ENCODE measurements around the gene FITM1. TPM values are rescaled to one million over a fixed set of nuclear protein-coding genes. Genes with fewer than 3 reads are reported as not detected.
A peak's percentile ranks its signal among the peaks of the same experiment; 100 is the strongest.

FITM1 gene, protein sequence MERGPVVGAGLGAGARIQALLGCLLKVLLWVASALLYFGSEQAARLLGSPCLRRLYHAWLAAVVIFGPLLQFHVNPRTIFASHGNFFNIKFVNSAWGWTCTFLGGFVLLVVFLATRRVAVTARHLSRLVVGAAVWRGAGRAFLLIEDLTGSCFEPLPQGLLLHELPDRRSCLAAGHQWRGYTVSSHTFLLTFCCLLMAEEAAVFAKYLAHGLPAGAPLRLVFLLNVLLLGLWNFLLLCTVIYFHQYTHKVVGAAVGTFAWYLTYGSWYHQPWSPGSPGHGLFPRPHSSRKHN
- 100 to 1,000 TPM in 6 of 12 donors, 10 to 100 TPM in 5, not detected in 1; 54.9 to 160 (median 102) TPM for polyA plus RNA-seq (ENCODE audit: insufficient read length in 12 of 12)
- long read RNA-seq, donor 1, partial matches to known transcripts, result 0 of 1 reads
- long read RNA-seq, donor 1, other reads (novel, unspliced or antisense), result 0 of 1 reads
- long read RNA-seq, donor 2, transcript FITM1-201 (2 exons, 1,194 nt), result major isoform, 167 of 280 reads
- long read RNA-seq, donor 2, transcript FITM1-202 (1 exons, 800 nt), result minor isoform, 113 of 280 reads
- long read RNA-seq, donor 2, partial matches to known transcripts, result 0 of 280 reads
- long read RNA-seq, donor 2, other reads (novel, unspliced or antisense), result 0 of 280 reads
- long read RNA-seq, donor 3, transcript FITM1-202 (1 exons, 800 nt), result major isoform, 99 of 198 reads
- long read RNA-seq, donor 3, transcript FITM1-201 (2 exons, 1,194 nt), result major isoform, 99 of 198 reads
- long read RNA-seq, donor 3, partial matches to known transcripts, result 0 of 198 reads
- long read RNA-seq, donor 3, other reads (novel, unspliced or antisense), result 0 of 198 reads
- long read RNA-seq, donor 4, transcript FITM1-201 (2 exons, 1,194 nt), result major isoform, 69 of 137 reads
- long read RNA-seq, donor 4, transcript FITM1-202 (1 exons, 800 nt), result minor isoform, 68 of 137 reads
- long read RNA-seq, donor 4, partial matches to known transcripts, result 0 of 137 reads
- long read RNA-seq, donor 4, other reads (novel, unspliced or antisense), result 0 of 137 reads
- long read RNA-seq, donor 5, transcript FITM1-201 (2 exons, 1,194 nt), result major isoform, 298 of 545 reads
- long read RNA-seq, donor 5, transcript FITM1-202 (1 exons, 800 nt), result minor isoform, 247 of 545 reads
- long read RNA-seq, donor 5, partial matches to known transcripts, result 0 of 545 reads
- long read RNA-seq, donor 5, other reads (novel, unspliced or antisense), result 0 of 545 reads
- long read RNA-seq, donor 6, transcript FITM1-202 (1 exons, 800 nt), result minor isoform, 73 of 162 reads
- long read RNA-seq, donor 6, transcript FITM1-201 (2 exons, 1,194 nt), result major isoform, 89 of 162 reads
- long read RNA-seq, donor 6, partial matches to known transcripts, result 0 of 162 reads
- long read RNA-seq, donor 6, other reads (novel, unspliced or antisense), result 0 of 162 reads
- long read RNA-seq, donor 7, transcript FITM1-202 (1 exons, 800 nt), result minor isoform, 45 of 106 reads
- long read RNA-seq, donor 7, transcript FITM1-201 (2 exons, 1,194 nt), result major isoform, 61 of 106 reads
- long read RNA-seq, donor 7, partial matches to known transcripts, result 0 of 106 reads
- long read RNA-seq, donor 7, other reads (novel, unspliced or antisense), result 0 of 106 reads
- long read RNA-seq, donor 8, transcript FITM1-201 (2 exons, 1,194 nt), result minor isoform, 232 of 484 reads
- long read RNA-seq, donor 8, transcript FITM1-202 (1 exons, 800 nt), result major isoform, 252 of 484 reads
- long read RNA-seq, donor 8, partial matches to known transcripts, result 0 of 484 reads
- long read RNA-seq, donor 8, other reads (novel, unspliced or antisense), result 0 of 484 reads
- long read RNA-seq, donor 9, transcript FITM1-202 (1 exons, 800 nt), result minor isoform, 59 of 128 reads
- long read RNA-seq, donor 9, transcript FITM1-201 (2 exons, 1,194 nt), result major isoform, 69 of 128 reads
- long read RNA-seq, donor 9, partial matches to known transcripts, result 0 of 128 reads
- long read RNA-seq, donor 9, other reads (novel, unspliced or antisense), result 0 of 128 reads
- long read RNA-seq, donor 10, transcript FITM1-202 (1 exons, 800 nt), result minor isoform, 141 of 353 reads
- long read RNA-seq, donor 10, transcript FITM1-201 (2 exons, 1,194 nt), result major isoform, 212 of 353 reads
- long read RNA-seq, donor 10, partial matches to known transcripts, result 0 of 353 reads
- long read RNA-seq, donor 10, other reads (novel, unspliced or antisense), result 0 of 353 reads
- long read RNA-seq, donor 11, transcript FITM1-202 (1 exons, 800 nt), result major isoform, 140 of 268 reads
- long read RNA-seq, donor 11, transcript FITM1-201 (2 exons, 1,194 nt), result minor isoform, 128 of 268 reads
- long read RNA-seq, donor 11, partial matches to known transcripts, result 0 of 268 reads
- long read RNA-seq, donor 11, other reads (novel, unspliced or antisense), result 0 of 268 reads

DNA sequence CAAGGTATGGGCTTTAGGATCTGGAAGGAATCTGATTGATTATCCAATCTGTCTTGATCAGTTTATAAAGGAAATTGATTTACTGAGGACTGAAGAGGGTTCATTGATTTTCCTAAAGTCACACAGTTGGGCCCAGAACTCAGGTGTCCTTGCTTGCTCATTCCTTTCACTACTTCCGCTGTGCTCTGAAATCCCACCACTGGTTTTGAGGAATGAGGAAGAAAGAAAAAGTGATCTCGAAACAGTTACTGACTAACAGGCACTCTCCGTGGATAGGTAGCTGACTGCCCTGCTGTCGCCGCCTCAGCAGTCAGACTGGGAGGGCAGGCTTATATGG lies at the start of gene FITM1:
FITM1 (plus strand) TSS at position 280 of the 337 bp plus-strand sequence. CDS start 905 bp downstream, outside the sequence.
- DNase-seq, result no peak

DNA sequence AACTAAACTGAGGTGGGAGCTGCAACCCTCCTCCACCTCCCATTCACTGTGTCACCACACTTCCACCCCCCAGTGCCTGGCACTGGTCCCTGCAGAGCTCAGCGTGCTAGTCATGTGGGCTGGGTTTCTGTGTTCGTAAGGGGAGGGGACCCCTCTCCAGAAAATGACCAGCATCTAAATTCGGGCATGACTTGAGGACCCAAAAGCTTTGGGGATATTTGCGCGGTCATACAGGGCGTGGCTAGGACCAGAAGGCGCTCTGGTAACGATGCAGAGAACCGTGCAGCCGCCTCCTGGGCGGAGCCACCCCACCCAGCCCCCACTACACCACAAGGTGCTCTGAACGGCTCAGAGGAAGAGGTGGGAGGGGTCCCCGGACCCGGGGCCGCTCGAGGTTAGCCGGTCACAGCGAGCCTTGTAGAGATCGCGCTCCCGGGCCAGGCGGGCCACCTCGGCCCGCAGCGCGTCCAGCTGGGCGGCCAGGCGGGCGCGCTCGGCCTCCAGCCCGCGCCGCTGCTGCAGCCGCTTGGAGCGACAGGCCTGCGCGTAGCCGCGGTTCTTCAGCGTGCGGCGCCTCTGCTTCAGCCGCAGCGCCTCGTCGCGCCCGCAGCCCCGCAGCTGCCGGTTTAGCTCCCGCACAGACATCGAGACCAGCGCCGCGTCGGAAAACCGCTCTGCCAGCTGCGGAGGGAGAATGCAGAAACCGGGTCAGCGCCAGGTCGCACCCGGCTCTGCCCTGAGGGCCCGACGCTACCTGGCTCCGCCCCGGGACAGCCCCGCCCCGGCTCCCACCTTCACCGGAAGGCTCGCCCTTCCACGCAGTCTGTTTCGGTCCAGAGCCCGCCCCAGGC lies 49.3 kb upstream of the FITM1 start:
- peak; percentile 11 for DNase-seq

DNA sequence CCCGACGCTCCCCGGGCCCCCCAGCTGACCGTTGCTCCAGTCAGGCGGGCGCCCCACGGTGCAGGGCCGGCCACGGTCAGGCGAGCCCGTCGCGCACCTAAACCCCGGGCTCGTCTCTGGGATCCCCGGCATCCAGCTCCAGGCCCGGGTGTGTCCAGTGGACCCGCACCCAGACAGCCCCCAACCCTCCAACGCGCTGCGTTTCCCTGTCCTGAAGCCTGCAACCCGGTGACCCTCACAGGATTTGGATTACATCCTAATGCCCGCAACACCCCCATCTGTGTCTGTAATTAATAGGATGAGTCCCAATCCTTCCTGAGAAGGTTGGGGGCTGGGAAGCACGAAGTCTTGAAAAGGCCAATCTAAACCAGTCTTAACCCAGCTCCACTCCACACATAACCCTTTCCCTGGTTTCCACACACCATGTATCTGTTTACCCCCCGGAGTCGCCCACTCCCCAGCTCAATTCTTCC lies 48.7 kb upstream of the FITM1 start:
- DNase-seq, result no peak

DNA sequence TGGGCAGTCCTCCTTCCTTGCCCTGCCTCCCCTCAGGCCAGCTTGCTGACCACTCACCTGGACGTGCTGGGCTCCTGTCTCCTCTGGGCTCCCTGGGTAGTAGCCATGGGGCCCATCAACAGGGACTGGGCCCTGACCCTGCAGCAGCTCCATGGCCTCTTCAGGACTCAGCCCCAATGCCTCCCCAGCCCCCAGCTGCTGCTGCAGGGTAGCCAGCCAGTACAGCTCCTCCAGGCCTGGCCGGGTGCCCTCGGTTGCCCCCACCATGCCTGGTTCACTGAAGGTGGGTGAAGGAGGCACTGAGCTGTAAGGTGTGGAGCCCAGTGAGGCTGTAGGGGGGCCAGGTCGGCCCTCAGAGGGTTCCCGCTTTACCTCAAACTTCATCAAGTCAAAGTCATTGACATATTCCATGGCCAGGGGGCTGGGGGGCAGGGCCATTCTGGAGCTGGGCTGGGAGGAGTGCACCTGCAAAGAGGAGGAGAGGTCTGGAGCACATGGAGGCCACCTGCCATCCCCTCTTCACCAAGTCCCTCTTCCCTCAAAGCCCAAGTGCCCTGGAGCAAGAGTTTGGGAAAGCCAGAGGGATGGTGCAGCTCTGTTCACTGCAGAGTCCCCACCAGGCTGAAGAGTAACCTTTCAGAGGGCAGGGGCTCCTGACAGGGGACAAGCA lies 47.9 kb upstream of the FITM1 start:
- DNase-seq, result no peak

DNA sequence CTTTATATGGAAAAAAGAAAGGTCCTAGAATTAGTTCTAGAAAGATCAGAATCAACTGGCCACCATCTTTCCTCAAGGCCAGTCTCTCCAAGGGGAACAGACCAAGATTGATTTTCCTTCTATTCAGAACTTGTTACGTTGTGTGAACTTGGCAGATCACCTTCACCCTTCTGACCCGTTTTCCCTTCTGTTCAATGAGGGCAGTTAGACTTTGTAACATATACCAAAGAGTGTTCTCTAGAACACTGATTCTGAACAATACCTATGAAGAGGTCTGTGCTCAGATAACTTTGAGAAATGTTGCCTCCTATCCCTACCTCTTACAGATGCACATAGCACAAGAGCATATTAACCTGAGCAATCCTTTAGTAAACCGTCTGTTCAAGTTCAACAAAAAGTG lies 47.0 kb upstream of the FITM1 start:
- DNase-seq, result no peak

DNA sequence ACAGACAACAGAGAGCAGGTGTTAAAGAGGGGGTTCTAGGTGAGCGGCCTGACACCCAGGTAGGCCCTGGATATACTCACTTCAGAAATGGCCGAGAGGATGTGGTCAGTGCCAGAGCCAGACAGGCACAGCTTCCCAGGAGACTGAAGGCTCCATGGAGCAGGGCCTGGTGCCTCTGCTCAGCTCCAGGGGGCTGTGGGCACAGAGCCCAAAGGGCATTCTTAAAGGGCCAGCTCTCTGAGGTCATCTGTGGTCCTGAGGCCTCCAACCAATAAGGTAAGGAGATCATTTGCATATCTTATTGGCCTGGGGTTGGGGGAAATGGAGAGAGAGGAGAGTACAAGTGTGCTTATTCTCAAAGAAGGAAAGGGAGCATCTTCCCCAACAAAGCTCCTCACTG lies 46.0 kb upstream of the FITM1 start:
- no peak for DNase-seq

DNA sequence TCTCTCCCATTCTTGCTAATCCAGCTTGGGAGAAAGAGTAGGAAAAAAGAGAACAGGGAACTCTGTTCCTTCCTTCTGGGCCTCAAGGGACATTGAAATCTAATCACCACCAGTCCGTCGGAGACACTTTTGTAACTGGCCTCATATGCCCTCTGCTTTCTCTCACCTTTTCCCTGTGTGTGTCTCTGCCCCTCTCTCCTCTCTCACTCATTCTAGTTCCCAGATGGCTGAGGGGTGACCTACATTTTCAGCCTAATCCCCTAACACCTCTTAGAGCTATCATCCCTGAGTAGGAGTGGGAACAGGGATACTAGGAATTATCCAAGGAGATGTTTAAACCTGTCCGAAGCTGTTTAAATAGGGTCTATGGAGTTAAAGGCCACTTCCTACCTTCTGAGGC lies 45.2 kb upstream of the FITM1 start:
- no peak for DNase-seq

DNA sequence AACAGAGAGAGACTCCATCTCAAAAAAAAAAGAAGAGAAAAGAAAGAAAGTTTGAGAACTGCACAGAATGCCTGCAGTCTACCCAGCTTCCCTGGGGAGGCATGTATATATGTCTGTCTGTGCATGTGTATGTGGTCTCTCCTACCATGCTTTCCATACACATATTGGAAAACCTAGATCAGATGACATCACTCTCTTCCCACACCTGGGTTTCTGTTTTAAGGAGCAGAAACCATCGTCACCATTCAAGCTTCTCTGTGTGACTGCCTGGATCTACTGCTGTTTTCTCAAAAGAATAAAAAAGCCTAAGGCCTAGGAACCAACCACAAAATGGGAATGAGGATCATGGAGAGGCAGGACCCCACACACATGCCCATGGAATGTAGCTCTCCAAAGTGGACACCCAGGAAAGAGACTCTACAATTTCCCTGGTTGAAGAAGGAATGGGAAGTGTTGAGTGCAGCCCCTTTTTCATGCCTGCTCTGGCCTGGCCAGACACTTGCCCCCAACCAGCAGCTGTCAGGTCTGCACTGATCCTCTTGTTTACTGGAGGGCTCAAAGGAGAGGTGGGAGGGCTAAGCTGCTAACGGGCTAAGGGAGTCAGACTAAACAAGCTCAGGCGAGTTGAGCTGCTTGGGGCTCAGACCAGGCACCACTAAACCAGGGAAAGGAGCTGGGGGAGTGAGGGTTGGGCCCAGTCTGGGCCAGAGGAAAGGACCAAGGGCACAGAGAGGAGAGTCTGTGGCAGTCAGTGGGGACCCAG lies 44.1 kb upstream of the FITM1 start:
- no peak for DNase-seq

DNA sequence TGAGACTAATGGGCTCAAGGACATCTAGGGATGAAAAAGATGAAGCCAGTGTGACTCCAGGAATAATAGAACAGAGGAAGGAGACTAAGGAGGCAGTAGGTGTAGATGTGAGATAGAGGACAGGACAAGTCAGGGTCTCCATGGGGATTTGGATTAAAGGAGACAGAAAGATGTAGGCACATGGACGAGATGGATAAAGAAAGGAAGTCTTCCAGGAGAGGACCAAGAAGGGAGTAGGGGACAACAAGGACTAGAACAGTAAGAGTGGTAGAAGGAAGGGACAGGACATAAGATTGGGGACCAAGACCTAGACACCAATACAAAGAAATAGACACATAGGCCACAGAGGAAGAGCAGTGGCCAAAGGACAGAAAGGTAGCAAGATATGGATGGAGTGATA lies 43.5 kb upstream of the FITM1 start:
- no peak for DNase-seq

DNA sequence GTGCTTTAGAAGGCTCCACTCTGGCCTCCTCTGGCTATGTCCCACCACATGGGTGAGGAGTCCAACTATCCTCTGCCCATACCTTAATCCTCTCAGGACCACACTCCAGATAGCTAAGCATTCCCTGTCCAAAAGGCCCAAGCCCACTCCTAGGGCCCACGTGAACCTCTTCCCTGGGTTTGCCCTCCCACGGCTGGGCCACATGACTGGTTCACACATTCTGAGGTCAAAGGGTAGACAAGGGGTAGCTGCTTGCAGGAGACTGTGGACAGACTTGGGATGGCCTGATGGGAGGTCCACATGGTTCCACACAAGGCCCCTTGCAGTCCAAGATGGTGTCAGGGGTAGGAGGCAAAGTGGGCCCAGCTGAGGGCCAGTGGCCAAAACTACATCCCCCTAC lies 42.4 kb upstream of the FITM1 start:
- no peak for DNase-seq

DNA sequence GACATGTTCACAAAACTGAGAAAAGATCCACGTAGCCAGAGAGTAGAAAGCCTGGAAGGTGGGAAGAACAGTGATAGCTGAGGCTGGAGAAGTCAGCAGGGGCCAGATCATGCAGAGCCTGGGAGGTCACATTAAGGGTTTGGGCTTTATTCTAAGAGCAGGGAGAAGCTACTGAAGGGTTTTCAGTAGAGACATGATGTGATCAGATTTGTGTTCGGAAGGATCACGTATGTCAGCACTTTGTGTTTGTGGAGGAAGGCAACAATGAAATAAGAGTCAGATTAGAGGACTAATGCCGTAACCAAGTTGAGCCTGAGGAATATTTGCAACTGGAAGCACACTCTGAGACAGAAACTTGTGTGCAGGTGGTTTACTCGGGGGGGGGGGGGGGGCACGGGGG lies 40.6 kb upstream of the FITM1 start:
- no peak for DNase-seq

DNA sequence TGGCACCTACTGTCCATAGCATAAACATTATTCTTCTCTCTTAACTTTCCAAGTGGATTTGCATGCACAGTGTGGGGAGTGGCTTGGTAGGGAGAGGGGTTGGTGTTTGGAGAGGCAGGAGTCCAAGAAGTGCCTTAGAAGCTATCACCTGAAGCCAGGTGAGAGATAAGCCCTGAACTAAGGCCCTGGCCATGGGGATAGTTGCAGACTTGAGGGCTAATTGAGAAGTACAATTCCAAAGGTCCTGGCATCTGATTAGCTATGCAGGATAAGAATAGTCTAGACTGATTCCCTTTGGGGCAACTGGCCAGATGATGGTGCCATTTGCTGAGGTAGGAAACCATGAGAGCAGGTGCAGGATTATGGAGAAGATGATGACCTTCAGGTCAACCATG lies 38.4 kb upstream of the FITM1 start:
- no peak for DNase-seq

DNA sequence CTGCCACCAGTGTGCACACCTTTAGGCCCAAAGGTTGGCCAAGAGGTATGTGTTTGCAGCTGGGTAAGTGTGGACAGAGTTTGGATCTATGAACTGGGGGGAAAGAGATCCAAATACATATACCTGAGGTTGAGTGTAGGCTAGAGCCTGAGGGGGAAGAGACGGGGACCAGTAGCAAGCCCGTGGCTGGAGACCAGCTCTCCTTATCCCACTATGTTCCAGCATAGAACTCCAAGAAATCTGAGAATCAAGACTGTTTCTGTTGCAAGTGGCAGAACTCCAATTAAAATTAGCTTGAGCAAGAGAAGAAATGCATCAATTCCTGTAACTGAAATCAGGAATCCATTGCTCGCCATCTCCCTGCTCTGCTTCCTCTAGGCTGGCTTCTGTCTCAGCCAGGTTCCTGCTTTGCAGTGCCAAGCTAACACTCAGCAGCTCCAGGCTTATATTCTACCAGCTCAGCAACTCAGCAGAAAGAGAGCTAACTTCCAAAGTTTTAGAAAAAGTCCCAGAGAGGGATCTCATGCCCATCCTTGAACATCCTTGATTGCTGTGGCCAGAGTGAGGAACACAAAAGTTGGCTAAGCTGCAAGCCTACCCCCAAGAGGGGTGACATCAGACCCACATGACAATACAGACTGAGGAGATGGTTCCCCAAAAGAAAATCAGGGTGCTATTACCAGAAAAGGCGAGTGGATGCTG lies 37.8 kb upstream of the FITM1 start:
- DNase-seq, result no peak

DNA sequence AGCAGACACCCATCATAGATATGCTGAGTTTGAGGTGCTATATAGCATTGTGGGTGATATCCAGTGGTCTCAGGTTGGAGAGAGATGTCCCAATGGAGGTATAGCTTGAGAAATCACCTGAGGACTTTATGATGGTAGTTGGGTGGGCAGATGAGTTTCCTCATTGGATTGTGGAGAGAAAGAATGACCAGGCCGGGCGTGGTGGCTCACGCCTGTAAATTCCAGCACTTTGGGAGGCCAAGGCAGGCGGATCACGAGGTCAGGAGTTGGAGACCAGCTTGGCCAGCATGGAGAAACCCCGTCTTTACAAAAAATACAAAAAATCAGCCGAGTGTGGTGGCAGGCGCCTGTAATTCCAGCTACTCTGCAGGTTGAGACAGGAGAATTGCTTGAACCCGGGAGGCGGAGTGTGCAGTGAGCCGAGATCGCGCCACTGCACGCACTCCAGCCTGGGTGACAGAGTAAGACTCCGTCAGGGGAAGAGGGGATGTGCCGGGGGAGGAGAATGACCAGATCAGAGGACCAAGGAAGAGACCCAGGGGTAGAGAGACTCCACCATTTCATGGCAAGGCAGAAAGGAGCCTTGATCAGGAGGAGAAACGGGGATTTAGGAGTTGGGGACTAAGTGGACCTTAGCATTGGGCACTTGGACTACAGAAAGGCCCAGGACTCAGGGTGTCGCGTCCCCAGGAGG lies 37.1 kb upstream of the FITM1 start:
- no peak for DNase-seq

DNA sequence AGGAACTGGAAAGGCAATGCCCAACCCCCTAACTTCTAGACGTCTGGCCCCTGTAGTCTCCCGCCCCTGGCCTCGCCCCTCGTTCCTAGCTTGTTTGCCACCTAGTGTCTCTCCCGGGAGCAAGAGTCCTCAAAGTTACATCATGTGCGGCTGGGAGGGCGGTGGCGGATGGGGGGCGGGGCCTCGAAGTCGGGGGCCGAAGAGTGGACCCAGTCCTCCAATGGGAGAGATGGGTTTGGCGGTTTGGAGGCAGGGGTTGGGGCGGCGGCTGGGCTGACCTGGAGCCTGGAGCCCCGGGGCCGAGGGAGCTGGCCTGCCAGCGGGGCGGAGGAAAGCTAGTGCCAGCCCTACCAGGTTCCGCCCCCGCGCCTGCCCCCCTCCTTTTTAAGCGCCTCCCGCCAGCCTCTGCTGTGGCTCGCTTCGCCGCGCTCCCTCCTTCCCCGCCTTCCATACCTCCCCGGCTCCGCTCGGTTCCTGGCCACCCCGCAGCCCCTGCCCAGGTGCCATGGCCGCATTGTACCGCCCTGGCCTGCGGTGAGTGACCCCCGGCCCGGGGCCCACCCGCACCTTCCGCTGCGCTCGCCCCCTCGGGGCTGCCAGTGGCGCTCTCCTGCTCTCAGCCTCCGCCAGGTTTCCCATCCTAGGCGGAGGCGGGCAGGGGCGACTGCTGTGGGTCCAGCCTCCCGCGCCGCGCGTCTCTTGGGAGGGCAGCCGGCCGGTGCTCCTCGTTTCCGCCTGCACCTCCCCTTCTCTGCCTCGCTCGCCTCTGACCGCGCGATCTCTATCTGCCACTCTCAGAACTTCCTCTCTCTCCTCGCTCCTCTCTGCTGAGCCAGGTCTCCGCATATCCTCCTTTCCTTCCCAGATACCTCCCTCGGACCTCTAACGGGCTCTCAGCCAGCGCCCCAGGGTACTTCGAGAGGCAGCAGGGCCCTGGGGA lies 36.3 kb upstream of the FITM1 start, which contains the start of gene PCK2:
PCK2 (plus strand) TSS at position 411 of the 940 bp plus-strand sequence; CDS start at position 506, 95 bp downstream.
- peak; percentile 49 for DNase-seq
